Cerebellar nuclear complex (tissue), 1 donor: Measurements from ENCODE around the gene TPX2.

Source experiments
- DNase-seq, 2 experiments: peaks; one replicate each; lab custom pipeline; 2025; lab: John Stamatoyannopoulos, UW

Gene TPX2

DNA sequence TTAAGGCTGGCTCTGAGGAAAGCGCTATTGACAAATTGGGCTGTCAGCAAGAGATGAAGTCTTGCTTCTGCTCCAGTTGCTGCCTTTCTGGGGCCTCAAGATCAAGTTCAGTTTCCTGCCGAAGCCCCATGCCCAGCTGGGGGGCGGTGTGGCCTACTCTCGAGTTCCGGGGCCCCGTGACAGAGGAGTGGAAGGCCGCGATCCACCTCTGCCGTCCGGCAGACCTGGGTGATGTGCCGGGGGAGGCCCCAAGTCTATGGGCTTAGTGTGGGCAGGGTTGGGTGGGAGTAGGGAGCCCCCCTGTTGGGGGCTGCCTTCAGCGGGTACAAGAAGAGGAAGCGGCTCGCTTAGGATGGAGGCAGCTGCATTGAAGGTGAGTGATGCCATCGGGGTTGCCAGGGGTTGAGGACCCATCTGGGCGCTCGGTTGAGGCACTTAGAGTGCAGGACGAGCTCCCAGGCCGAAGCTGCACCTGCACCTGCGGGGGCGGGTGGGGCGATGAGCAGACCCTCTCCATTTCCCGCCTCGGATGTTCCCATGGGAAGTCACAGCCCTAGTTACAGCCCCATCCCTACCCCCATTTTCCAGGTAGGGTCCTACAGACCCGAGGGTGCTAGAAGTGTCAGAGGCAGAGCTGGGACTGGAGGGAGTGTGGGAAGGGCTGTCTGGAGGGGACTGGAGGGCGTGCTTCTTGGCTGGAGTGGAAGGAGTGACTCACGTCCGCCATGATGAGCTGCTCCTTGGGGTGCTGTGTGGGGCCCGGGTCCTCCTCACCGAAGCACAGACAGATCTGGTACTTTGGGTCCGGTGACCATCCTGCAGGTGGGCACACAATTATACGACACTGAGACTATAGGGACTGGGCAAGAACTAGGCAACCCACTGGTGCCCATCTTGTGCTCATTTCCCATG is 109.3 kb downstream of the TPX2 start:
- DNase-seq: no peak

DNA sequence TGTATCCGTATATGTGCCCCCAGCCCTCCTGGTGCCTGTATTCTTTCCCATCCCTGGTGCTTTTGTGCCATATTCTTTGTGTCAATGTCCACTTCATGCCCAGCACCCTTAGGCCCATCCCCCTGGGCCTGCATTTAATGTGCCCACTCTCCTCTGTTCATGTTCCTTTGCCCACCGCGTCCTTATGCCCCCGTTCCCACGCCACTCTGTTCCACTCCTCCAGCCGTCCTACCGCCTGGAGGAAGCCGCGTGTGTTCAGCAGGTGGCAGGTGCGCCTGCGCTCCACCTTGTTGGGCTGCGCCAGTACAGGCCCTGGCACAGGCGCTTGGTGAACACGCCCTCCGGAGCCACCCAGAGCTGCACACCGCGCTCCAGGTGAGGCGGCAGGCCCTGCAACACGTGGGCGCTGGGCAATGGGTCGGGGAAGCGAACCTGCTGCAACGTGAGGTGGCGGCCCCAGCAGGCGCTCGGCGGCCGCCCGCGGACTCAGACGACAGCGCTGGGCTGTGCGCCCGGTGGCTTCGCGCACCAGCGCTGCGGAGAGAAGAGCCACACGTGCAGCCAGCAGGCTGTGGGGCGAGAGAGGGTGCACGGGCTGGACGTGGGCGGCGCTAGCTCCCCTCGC is 110.3 kb downstream of the TPX2 start:
- no peak for DNase-seq
